GM06990 (cell line): ENCODE results near the gene TNFRSF8.

ENCODE experiments used
- DNase-seq: peaks from one replicate; pipeline ENCODE4 v3.0.0-alpha.2; 2011; ENCODE audit not compliant: insufficient read length; ENCODE audit errors: extremely low read depth
- H3K27me3 ChIP-seq: replicated peaks from 2 replicates; pipeline ENCODE4 v1.6.0; 2011; ENCODE audit warnings: low read length; ENCODE audit not compliant: control insufficient read depth, insufficient read depth
- H3K36me3 ChIP-seq: 2 replicates; pipeline ENCODE4 v1.5.1; 2011; ENCODE audit warnings: low read length; ENCODE audit not compliant: control insufficient read depth, insufficient read depth
- H3K4me3 ChIP-seq: replicated peaks from 2 replicates; pipeline ENCODE4 v1.5.1; 2011; ENCODE audit warnings: low read depth, mild to moderate bottlenecking, control low read depth, low read length
- TF ChIP-seq, protein P1 (sequence below): IDR thresholded peaks from 2 replicates; pipeline ENCODE4 v1.5.1; 2011; ENCODE audit warnings: low read length, control low read depth, mild to moderate bottlenecking, inconsistent platforms; ENCODE audit not compliant: insufficient read depth, poor library complexity, severe bottlenecking

The TNFRSF8 gene

DNA sequence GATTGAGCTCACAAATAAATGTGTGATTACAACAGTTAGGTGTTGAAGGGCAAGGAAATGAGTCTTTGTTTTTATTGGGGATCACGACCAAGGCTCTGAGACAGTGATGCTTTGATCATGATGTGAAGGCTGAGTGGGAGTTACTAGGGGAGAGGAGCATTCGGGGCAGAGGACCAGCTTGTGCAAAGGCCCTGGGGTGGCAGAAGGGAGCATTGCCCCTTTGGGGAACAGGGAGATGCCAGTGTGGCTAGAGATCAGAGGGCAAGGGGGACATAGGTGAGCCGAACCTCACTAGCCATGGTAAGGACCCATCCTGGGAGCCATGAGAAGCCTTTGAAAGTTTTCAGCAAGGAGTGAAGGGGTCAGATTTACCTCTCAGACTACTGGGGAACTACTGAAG, 31.1 kb downstream of the TNFRSF8 start:
- DNase-seq: no peak
- Histone ChIP-seq H3K36me3 (peaks cover 26% of the 10 kb centered on the region), H3K27me3 (no peaks in the 10 kb centered on the region), H3K4me3 (no peak overlapping the region)
- TF ChIP-seq, protein P1, sequence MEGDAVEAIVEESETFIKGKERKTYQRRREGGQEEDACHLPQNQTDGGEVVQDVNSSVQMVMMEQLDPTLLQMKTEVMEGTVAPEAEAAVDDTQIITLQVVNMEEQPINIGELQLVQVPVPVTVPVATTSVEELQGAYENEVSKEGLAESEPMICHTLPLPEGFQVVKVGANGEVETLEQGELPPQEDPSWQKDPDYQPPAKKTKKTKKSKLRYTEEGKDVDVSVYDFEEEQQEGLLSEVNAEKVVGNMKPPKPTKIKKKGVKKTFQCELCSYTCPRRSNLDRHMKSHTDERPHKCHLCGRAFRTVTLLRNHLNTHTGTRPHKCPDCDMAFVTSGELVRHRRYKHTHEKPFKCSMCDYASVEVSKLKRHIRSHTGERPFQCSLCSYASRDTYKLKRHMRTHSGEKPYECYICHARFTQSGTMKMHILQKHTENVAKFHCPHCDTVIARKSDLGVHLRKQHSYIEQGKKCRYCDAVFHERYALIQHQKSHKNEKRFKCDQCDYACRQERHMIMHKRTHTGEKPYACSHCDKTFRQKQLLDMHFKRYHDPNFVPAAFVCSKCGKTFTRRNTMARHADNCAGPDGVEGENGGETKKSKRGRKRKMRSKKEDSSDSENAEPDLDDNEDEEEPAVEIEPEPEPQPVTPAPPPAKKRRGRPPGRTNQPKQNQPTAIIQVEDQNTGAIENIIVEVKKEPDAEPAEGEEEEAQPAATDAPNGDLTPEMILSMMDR: no peak

DNA sequence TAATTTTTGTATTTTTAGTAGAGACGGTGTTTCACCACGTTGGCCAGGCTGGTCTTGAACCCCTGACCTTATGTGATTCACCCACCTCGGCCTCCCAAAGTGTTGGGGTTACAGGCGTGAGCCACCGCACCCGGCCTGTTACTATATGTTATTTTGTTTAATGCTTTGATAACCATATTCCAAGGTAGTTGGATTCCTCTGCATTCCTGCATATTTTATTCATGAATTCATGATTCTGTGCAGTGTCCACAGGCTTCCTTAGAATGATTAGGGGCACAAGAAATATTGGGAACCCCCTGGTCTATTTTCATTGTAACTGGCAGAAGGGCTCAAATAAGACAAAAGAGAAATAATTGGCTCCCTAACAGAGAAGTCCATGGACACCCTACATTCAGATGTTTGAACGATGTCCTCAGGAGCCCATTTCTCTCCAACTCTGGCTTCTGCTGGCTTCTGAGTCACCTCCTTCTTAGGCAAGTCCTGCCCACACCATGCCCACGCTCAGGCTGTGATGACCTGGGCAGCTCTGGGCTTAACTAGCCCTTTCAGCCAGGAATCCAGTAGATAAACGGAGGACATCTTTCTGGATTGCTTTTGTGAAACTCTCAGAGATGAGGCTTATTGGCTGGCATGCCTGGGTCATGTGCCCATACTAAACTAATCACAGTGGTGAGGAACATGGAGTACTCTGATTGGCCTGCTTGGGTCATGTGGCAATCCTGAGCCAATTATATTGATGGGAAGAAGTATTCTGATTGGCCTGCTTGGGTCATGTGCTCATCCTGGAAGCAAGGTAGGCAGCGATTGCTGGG, 32.6 kb downstream of the TNFRSF8 start:
- Histone ChIP-seq H3K36me3 (peaks cover 27% of the 10 kb centered on the region), H3K4me3 (no peak overlapping the region), H3K27me3 (no peaks in the 10 kb centered on the region)
- DNase-seq: no peak
- TF ChIP-seq, protein P1: no peak

DNA sequence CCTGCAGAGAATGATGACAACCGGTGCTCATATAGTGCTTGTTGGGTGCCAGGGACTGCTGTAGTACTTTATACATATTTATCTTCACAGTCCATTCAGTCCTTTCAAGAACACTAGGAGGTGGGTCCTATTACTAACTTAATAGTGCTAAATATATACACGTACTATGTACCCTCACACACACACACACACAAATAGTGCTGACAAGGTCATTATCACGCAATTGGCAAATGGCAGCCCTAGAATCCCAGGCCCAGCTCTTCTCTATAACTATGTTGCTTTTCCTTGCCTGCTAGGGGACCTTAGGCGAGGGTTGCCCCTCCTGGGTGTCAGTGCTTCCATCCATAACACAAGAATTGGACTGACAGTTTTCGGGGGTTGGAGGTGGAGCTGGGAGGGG, 33.5 kb downstream of the TNFRSF8 start:
- Histone ChIP-seq H3K4me3 (no peak overlapping the region), H3K36me3 (peaks cover 23% of the 10 kb centered on the region), H3K27me3 (no peaks in the 10 kb centered on the region)
- TF ChIP-seq, protein P1: no peak
- no peak for DNase-seq

DNA sequence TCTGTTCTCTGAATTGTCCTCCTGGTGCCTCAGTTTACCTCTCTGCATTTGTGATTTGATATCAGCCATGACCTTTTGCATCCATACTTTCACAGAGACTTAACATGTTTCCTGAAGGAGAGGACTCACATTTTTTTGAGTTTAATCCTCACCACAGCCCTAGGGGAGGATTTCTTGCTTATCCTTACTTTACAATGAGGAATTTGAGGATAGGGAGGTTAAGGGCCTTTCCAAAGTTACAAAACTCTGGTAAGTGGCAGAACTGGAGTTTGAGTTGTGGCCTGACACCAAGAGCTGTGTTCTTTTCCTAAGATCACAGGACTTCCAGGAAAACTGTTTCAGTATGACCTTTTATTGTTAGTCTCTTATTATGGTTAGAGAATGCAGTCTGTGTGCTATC, 34.2 kb downstream of the TNFRSF8 start:
- no peak for DNase-seq

DNA sequence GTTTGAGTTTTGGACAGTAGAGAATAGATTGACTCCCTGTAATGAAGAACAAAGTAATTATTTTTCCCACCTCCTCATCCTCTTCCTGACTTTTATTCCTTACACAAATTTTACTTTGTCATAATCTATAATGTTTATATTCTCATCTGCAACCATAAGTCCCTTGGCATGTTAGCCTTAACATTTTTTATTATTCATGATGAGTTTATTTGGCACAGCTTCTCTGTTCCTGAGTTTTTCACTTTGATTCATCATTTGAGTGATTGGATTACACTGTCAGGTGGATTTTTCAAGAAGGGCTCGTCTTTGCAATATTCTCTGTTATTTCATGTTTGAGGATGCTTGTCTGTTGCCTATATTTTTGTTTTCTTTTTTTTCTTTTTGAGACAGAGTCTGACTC, 35.7 kb downstream of the TNFRSF8 start:
- H3K4me3 ChIP-seq: no peak overlapping the region
- no peaks in the 10 kb centered on the region for H3K27me3 ChIP-seq
- TF ChIP-seq, protein P1: no peak
- peaks cover 25% of the 10 kb centered on the region for H3K36me3 ChIP-seq
- DNase-seq: no peak

More for the DNA sequence above, 34.2 kb downstream of the TNFRSF8 start:
- Histone ChIP-seq H3K4me3 (no peak overlapping the region), H3K36me3 (peaks cover 24% of the 10 kb centered on the region), H3K27me3 (no peaks in the 10 kb centered on the region)
- TF ChIP-seq, protein P1: no peak
